CD14-positive monocyte (primary cell): ENCODE results near the gene COA6. TPM values are rescaled to one million over a fixed set of nuclear protein-coding genes. Genes with fewer than 3 reads are reported as not detected.

Experiments
- DNase-seq, 3 donors: peaks; one replicate each; pipeline ENCODE4 v3.0.0-alpha.2; 2011 to 2022
- H2AFZ ChIP-seq: 2 replicates; pipeline ENCODE4 v1.6.0; 2012; ENCODE audit warnings: mild to moderate bottlenecking, low read depth, low read length, inconsistent platforms; ENCODE audit not compliant: insufficient read depth, poor library complexity, severe bottlenecking
- H3K27ac ChIP-seq, 2 donors: 1 replicate in 1 of 2; 2 replicates in 1 of 2; pipeline ENCODE4 v1.5.1; 2012 to 2013; ENCODE audit warnings: low read length in 2 of 2, control low read depth in 1 of 2, inconsistent platforms in 1 of 2, low read depth in 1 of 2, mild to moderate bottlenecking in 1 of 2
- H3K27me3 ChIP-seq, 2 donors: one replicate each; pipeline versions ENCODE4 v1.6.0 to v1.6.1; 2011 to 2013; ENCODE audit warnings: low read length in 2 of 2; ENCODE audit not compliant: control insufficient read depth in 2 of 2, insufficient read depth in 2 of 2
- H3K36me3 ChIP-seq, 2 donors: replicated peaks in 1 of 2; 1 replicate in 1 of 2; 2 replicates in 1 of 2; pipeline versions ENCODE4 v1.5.1 to v1.6.1; 2012 to 2013; ENCODE audit warnings: low read length in 2 of 2, control low read depth in 1 of 2, inconsistent platforms in 1 of 2, mild to moderate bottlenecking in 1 of 2; ENCODE audit not compliant: insufficient read depth in 2 of 2, control insufficient read depth in 1 of 2
- H3K4me1 ChIP-seq, 2 donors: 1 replicate in 1 of 2; 2 replicates in 1 of 2; pipeline versions ENCODE4 v1.5.1 to v1.6.1; 2012 to 2013; ENCODE audit warnings: low read length in 2 of 2, control low read depth in 1 of 2, inconsistent platforms in 1 of 2, mild to moderate bottlenecking in 1 of 2, moderate library complexity in 1 of 2; ENCODE audit not compliant: insufficient read depth in 2 of 2, control insufficient read depth in 1 of 2
- H3K4me2 ChIP-seq: replicated peaks from 2 replicates; pipeline ENCODE3; 2012; ENCODE audit warnings: low read length, moderate library complexity, mild to moderate bottlenecking; ENCODE audit not compliant: poor library complexity, severe bottlenecking; ENCODE audit errors: extremely low read depth
- H3K4me3 ChIP-seq, 3 experiments: fragments of 200-600 bp in 1 of 3; sonication (generic) in 1 of 3; replicated peaks in 1 of 3; 1 replicate in 2 of 3; 2 replicates in 1 of 3; pipeline ENCODE4 v1.5.1; 2011 to 2013; ENCODE audit warnings: low read length in 3 of 3, mild to moderate bottlenecking in 3 of 3, control low read depth in 2 of 3, low read depth in 2 of 3, inconsistent platforms in 1 of 3, moderate library complexity in 1 of 3
- H3K79me2 ChIP-seq: 2 replicates; pipeline ENCODE4 v1.6.0; 2012; ENCODE audit warnings: mild to moderate bottlenecking, control low read depth, inconsistent platforms, low read length, moderate library complexity; ENCODE audit not compliant: insufficient read depth
- H3K9ac ChIP-seq: 2 replicates; pipeline ENCODE4 v1.6.0; 2017; ENCODE audit warnings: low read length, mild to moderate bottlenecking; ENCODE audit not compliant: insufficient read depth, poor library complexity, severe bottlenecking
- H3K9me3 ChIP-seq, 2 donors: replicated peaks in 1 of 2; 1 replicate in 1 of 2; 2 replicates in 1 of 2; pipeline versions ENCODE4 v1.5.1 to v1.6.1; 2012 to 2013; ENCODE audit warnings: low read length in 2 of 2, control low read depth in 1 of 2; ENCODE audit not compliant: control insufficient read depth in 1 of 2, insufficient read depth in 1 of 2
- H4K20me1 ChIP-seq: 2 replicates; pipeline ENCODE4 v1.6.0; 2012; ENCODE audit warnings: mild to moderate bottlenecking, low read length, control low read depth, moderate library complexity; ENCODE audit not compliant: insufficient read depth
- H3K27ac Mint-ChIP-seq, 7 donors: one replicate each; pipeline ENCODE4 v1.8.0; 2020; ENCODE audit warnings: mild to moderate bottlenecking in 7 of 7, mixed read lengths in 7 of 7, moderate library complexity in 6 of 7, inconsistent platforms in 2 of 7
- H3K27me3 Mint-ChIP-seq, 3 donors: one replicate each; pipeline ENCODE4 v1.8.0; 2021 to 2022; ENCODE audit warnings: low read depth in 3 of 3, mild to moderate bottlenecking in 3 of 3, mixed read lengths in 3 of 3, moderate library complexity in 3 of 3, inconsistent platforms in 1 of 3
- H3K36me3 Mint-ChIP-seq, 2 donors: one replicate each; pipeline ENCODE4 v1.8.0; 2020; ENCODE audit warnings: mixed read lengths in 2 of 2, inconsistent platforms in 1 of 2, mild to moderate bottlenecking in 1 of 2
- H3K4me1 Mint-ChIP-seq: one replicate; pipeline ENCODE4 v1.8.0; 2020; ENCODE audit warnings: mild to moderate bottlenecking, mixed read lengths
- H3K4me3 Mint-ChIP-seq, 2 donors: one replicate each; pipeline ENCODE4 v1.8.0; 2020; ENCODE audit warnings: mild to moderate bottlenecking in 2 of 2, mixed read lengths in 2 of 2, moderate library complexity in 1 of 2
- H3K9me3 Mint-ChIP-seq, 7 donors: one replicate each; pipeline ENCODE4 v1.8.0; 2020 to 2022; ENCODE audit warnings: mixed read lengths in 7 of 7, mild to moderate bottlenecking in 6 of 7, moderate library complexity in 6 of 7, inconsistent platforms in 2 of 7
- WGBS: methylation state at CpG from one replicate; pipeline ENCODE4 v1.1.5; 2013; ENCODE audit warnings: missing lambda C conversion rate; ENCODE audit not compliant: insufficient coverage; 5-methylcytosine and 5-hydroxymethylcytosine counted together
- intact Hi-C, 2 donors: fragments of 100-400 bp; cut with micrococcal nuclease; formaldehyde crosslinking; loops; one replicate each; pipeline versions ENCODE4 v1.15.0 to v1.15.1; 2023
- polyA minus RNA-seq: library from RNA; depleted of rRNA, polyadenylated mRNA; stranded (reverse); fragments of >200 nt; gene quantifications from 2 replicates; pipeline ENCODE4 v1.2.3, GENCODE V29; 2012
- polyA plus RNA-seq, 3 donors: library from polyadenylated mRNA; depleted of rRNA in 1 of 3; unstranded in 2 of 3; stranded (reverse) in 1 of 3; fragments of 300-500 nt in 2 of 3; fragments of >200 nt in 1 of 3; fragmentation: Illumina TruSeq in 2 of 3; gene quantifications; 1 replicate in 2 of 3; 2 replicates in 1 of 3; pipeline ENCODE4 v1.2.3, GENCODE V29; 2012 to 2021
- total RNA-seq, 12 experiments: library from RNA in 1 of 12; stranded (reverse) in 1 of 12; fragments of 120-200 nt in 1 of 12; gene quantifications; one replicate each; pipeline ENCODE4 v1.2.4 and lab custom pipeline; 2013 to 2026; ENCODE audit warnings: mixed read lengths in 6 of 12, inconsistent platforms in 1 of 12
- TF ChIP-seq, protein P1 (sequence below): fragments of 200-600 bp; IDR thresholded peaks from one replicate; pipeline ENCODE4 v1.8.0; 2022; ENCODE audit warnings: antibody characterized with exemption, mild to moderate bottlenecking

COA6 gene, protein sequence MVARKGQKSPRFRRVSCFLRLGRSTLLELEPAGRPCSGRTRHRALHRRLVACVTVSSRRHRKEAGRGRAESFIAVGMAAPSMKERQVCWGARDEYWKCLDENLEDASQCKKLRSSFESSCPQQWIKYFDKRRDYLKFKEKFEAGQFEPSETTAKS
- total RNA-seq (2013): 33.0 TPM
- 10 to 100 TPM in 2 of 3 donors, 1 to 10 TPM in 1; 7.2 to 55.5 (median 46.3) TPM for polyA plus RNA-seq
- 7.8 and 18.6 TPM in 2 replicates for polyA minus RNA-seq
- 6.9 to 16.6 (median 11.3) reads per million in 11 experiments for total RNA-seq (lab: John Stamatoyannopoulos, UW)

GRCh38 chr1:234373064-234373958 is at the start of gene COA6:
Gene COA6 (plus strand): TSS chr1:234373456. CDS start chr1:234373467, 11 bp downstream.
- peaks cover 31 to 32% of the 10 kb centered on the region in 2 donors for H3K36me3 Mint-ChIP-seq
- peak; percentile 92 to 95 (median 94) for DNase-seq
- peaks cover 0 to 2% (median 0%) of the 10 kb centered on the region in 7 donors for H3K9me3 Mint-ChIP-seq
- Histone ChIP-seq H2AFZ (peak within 1 kb of the TSS; percentile 90), H3K36me3 (peaks cover 29 to 34% of the 10 kb centered on the region in 2 donors), H3K27ac (peak within 1 kb of the TSS; percentile 98 to 99), H3K4me2 (peak within 1 kb of the TSS; percentile 87), H3K79me2 (peaks cover 31% of the 10 kb centered on the region), H4K20me1 (no peaks in the 10 kb centered on the region), H3K4me3 (peak within 1 kb of the TSS; percentile 91 to 93 (median 92)), H3K9me3 (no peaks in the 10 kb centered on the region), H3K4me1 (peaks cover 17 to 30% of the 10 kb centered on the region in 2 donors), H3K9ac (peak within 1 kb of the TSS; percentile 90), H3K27me3 (no peaks in the 10 kb centered on the region)
- peak within 1 kb of the TSS; percentile 98 to 99 (median 99) for H3K27ac Mint-ChIP-seq
- peaks cover 0 to 4% (median 0%) of the 10 kb centered on the region in 3 donors for H3K27me3 Mint-ChIP-seq
- TF ChIP-seq, protein P1, sequence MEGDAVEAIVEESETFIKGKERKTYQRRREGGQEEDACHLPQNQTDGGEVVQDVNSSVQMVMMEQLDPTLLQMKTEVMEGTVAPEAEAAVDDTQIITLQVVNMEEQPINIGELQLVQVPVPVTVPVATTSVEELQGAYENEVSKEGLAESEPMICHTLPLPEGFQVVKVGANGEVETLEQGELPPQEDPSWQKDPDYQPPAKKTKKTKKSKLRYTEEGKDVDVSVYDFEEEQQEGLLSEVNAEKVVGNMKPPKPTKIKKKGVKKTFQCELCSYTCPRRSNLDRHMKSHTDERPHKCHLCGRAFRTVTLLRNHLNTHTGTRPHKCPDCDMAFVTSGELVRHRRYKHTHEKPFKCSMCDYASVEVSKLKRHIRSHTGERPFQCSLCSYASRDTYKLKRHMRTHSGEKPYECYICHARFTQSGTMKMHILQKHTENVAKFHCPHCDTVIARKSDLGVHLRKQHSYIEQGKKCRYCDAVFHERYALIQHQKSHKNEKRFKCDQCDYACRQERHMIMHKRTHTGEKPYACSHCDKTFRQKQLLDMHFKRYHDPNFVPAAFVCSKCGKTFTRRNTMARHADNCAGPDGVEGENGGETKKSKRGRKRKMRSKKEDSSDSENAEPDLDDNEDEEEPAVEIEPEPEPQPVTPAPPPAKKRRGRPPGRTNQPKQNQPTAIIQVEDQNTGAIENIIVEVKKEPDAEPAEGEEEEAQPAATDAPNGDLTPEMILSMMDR: no peak
- peaks cover 29% of the 10 kb centered on the region for H3K4me1 Mint-ChIP-seq
- intact Hi-C loops: loop anchor here (5.0 kb wide), 1 partner anchor 46 kb away; no protein-coding TSS in a partner anchor
- under 1% methylated on average over 59 of the region's 62 CpGs for WGBS
- H3K4me3 Mint-ChIP-seq: peak within 1 kb of the TSS; percentile 90 to 98

DNA sequence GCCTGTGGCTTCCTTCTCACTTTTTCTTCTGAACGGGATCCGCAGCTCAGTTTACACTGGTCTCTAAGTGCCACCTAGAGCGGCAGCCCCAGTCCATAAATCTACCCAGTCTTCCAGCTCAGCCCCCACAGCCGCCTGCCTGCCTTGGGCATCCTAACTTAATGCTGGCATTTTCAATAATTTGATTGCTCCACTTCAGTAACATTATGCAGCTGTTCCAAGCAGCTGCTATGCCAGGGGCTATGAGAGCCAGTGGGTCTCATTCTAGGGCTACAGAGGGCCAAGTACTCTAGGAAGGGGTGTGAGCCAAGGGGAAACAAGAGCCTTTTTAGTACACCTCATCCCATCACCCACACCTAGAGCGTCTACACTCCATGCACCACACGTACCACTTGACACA is 48.4 kb upstream of the COA6 start:
- TF ChIP-seq, protein P1: no peak
- intact Hi-C loops: loop anchor here (5.0 to 10.0 kb wide), 4 partner anchors 47 to 280 kb away; partner anchors contain the start of genes COA6 (in 2 of the 2) and TARBP1 (in 1 of the 2)
- no peak overlapping the region for H3K9ac ChIP-seq
- peaks cover 33% of the 10 kb centered on the region for H3K4me1 Mint-ChIP-seq
- H3K4me3 Mint-ChIP-seq: no peak overlapping the region
- peaks cover 2 to 17% (median 10%) of the 10 kb centered on the region in 7 donors for H3K9me3 Mint-ChIP-seq
- H3K4me1 ChIP-seq: peaks cover 28 to 29% of the 10 kb centered on the region in 2 donors
- DNase-seq: no peak
- peak overlapping the region in 1 of 2 donors; percentile 15 for H3K27ac ChIP-seq
- no peak overlapping the region for H3K4me2 ChIP-seq
- no peaks in the 10 kb centered on the region for H3K79me2 ChIP-seq
- no peak overlapping the region for H2AFZ ChIP-seq
- no peaks in the 10 kb centered on the region for H4K20me1 ChIP-seq
- no peaks in the 10 kb centered on the region for H3K27me3 ChIP-seq
- H3K27ac Mint-ChIP-seq: peak overlapping the region in 3 of 7 donors; percentile 30 to 59 (median 46)
- no peak overlapping the region for H3K4me3 ChIP-seq
- H3K9me3 ChIP-seq: no peaks in the 10 kb centered on the region
- 81% methylated on average over 6 of the region's 6 CpGs for WGBS
- no peaks in the 10 kb centered on the region for H3K36me3 ChIP-seq
- H3K36me3 Mint-ChIP-seq: no peaks in the 10 kb centered on the region
- H3K27me3 Mint-ChIP-seq: peaks cover 2 to 17% (median 3%) of the 10 kb centered on the region in 3 donors
